ENCODE results near the gene SH3GL1.
A peak's percentile ranks its signal among the peaks of the same experiment; 100 is the strongest.

Gene SH3GL1

DNA sequence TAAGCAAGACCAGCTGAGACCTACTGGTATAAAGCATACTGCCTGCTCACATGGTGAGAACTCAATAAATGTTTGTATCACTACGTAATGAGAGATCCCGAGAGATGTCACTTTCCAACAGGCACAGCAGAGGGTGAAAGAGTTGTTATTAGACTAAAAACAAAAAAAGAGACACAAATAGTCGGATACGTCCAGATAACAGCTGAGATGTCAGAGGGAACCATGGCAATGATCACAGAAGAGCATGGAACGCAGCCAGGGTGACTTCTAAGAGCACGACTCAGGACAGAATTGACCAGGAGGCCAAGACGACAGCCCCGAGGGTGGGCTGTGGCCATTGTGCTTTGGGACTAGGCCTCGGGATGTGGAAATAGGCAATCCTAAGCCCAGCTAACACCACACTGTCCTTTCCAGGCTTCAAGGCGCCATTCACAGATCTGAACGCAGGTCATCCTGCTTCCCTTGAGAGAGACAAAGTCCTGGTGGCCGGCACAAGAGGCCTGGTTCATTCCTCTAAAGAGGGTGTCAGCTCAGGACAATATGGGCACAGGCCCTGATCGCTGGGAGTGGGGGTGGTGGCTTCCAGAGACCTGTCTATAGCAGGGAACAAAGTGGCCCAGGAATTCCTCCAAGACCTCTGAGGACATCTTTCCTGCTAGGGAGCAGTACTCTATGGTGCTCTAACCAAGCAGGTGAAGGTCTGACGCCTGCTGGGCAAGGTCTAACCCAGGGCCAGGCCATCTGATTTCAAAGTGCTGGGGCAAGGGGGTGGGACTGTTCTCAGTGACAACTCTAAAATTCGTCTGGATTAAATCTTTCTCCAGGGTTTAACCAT, 3.2 kb downstream of the SH3GL1 start:
- Histone ChIP-seq H3K9me2 (replicated peaks; ENCODE audit: insufficient read depth, low read length) (no peaks in the 10 kb centered on the region), H3K27me3 (replicated peaks; ENCODE audit: insufficient read depth, low read length) (no peaks in the 10 kb centered on the region), H3K4me2 (ENCODE audit: low read depth, low read length) (no peak overlapping the region), H2AFZ (ENCODE audit: low read length) (no peak overlapping the region), H3K4me3 (ENCODE audit: low read length) (no peak overlapping the region), H3K9me3 (replicated peaks; ENCODE audit: insufficient read depth, low read length) (no peaks in the 10 kb centered on the region), H3K9ac (ENCODE audit: low read length) (no peak overlapping the region), H3K4me1 (ENCODE audit: low read length) (peaks cover 17% of the 10 kb centered on the region), H4K20me1 (ENCODE audit: insufficient read depth, low read length) (peaks cover 13% of the 10 kb centered on the region), H3K36me3 (replicated peaks; ENCODE audit: insufficient read depth, low read length) (no peaks in the 10 kb centered on the region), H3K79me2 (ENCODE audit: low read length) (peaks cover 83% of the 10 kb centered on the region), H3F3A (ENCODE audit: insufficient read depth, low read length) (peaks cover 10% of the 10 kb centered on the region; the same call in 1 of the 2 replicates), H3K27ac (ENCODE audit: low read length) (no peak overlapping the region)
- TF ChIP-seq CTCF (IDR thresholded peaks at IDR 0.05; ENCODE audit: low read length) (no peak), EZH2phosphoT487 (IDR thresholded peaks at IDR 0.05; ENCODE audit: low read length) (no peak), EZH2 (optimal IDR thresholded peaks at IDR 0.05; ENCODE audit: low read depth, low read length) (no peak)
- DNase-seq: no peak

DNA sequence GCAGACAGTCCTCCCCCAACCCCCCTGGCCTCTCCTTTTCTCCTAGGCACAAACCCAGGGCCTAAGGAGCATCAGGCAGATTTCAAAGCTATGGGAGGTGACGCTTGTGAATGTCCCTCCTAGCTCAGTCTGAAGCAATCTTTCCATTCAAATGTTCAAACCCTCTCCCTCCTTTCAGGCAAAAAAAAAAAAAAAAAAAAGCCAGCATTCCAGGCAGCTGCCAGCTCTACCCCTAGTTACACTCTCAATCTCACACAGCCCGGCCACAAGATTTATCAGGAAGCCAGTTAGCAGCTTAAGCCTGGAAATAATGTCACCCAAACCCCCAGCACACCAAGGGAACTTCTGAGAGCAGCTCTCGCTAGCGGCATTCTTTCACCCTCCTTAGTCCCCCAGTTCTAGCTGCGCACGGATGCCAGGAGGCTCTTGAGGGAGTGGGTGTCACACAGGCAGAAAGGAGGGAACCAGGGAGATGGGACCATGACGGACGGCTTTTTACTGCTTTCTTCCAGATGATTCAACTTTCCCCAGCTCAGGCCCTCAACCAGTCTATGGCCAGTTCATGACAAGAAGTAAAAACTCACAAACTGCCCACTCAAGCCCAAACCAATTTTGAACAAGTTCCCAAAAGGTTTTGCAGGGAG, 6.3 kb downstream of the SH3GL1 start:
- peaks cover 12% of the 10 kb centered on the region for H3K4me1 ChIP-seq (ENCODE audit: low read length)
- H3K9me3 ChIP-seq (replicated peaks; ENCODE audit: insufficient read depth, low read length): no peaks in the 10 kb centered on the region
- H3K36me3 ChIP-seq (replicated peaks; ENCODE audit: insufficient read depth, low read length): no peaks in the 10 kb centered on the region
- no peaks in the 10 kb centered on the region for H3K9me2 ChIP-seq (replicated peaks; ENCODE audit: insufficient read depth, low read length)
- H3K27ac ChIP-seq (ENCODE audit: low read length): no peak overlapping the region
- peaks cover 29% of the 10 kb centered on the region for H4K20me1 ChIP-seq (ENCODE audit: insufficient read depth, low read length)
- peaks cover 99% of the 10 kb centered on the region for H3K79me2 ChIP-seq (ENCODE audit: low read length)
- no peaks in the 10 kb centered on the region for H3K27me3 ChIP-seq (replicated peaks; ENCODE audit: insufficient read depth, low read length)
- DNase-seq: no peak
- H3K4me3 ChIP-seq (ENCODE audit: low read length): no peak overlapping the region
- TF ChIP-seq CTCF (IDR thresholded peaks at IDR 0.05; ENCODE audit: low read length): no peak
- no peak for TF ChIP-seq EZH2phosphoT487 (IDR thresholded peaks at IDR 0.05; ENCODE audit: low read length)
- no peak for TF ChIP-seq EZH2 (optimal IDR thresholded peaks at IDR 0.05; ENCODE audit: low read depth, low read length)
- no peaks in the 10 kb centered on the region for H3F3A ChIP-seq (ENCODE audit: insufficient read depth, low read length)
- H3K4me2 ChIP-seq (ENCODE audit: low read depth, low read length): peak overlapping the region; percentile 40
- no peak overlapping the region for H2AFZ ChIP-seq (ENCODE audit: low read length)
- no peak overlapping the region for H3K9ac ChIP-seq (ENCODE audit: low read length)

GRCh38 chr19:4391701-4392483, 8.5 kb downstream of the SH3GL1 start:
- TF ChIP-seq EZH2phosphoT487 (IDR thresholded peaks at IDR 0.05; ENCODE audit: low read length): no peak
- TF ChIP-seq CTCF (IDR thresholded peaks at IDR 0.05; ENCODE audit: low read length): no peak
- no peak for TF ChIP-seq EZH2 (optimal IDR thresholded peaks at IDR 0.05; ENCODE audit: low read depth, low read length)
- Histone ChIP-seq H3K27ac (ENCODE audit: low read length) (no peak overlapping the region), H3F3A (ENCODE audit: insufficient read depth, low read length) (no peaks in the 10 kb centered on the region), H3K9me3 (replicated peaks; ENCODE audit: insufficient read depth, low read length) (no peaks in the 10 kb centered on the region), H3K79me2 (ENCODE audit: low read length) (peaks cover 97% of the 10 kb centered on the region), H3K9me2 (replicated peaks; ENCODE audit: insufficient read depth, low read length) (no peaks in the 10 kb centered on the region), H3K4me1 (ENCODE audit: low read length) (peaks cover 12% of the 10 kb centered on the region), H3K9ac (ENCODE audit: low read length) (no peak overlapping the region), H3K4me2 (ENCODE audit: low read depth, low read length) (no peak overlapping the region), H3K36me3 (replicated peaks; ENCODE audit: insufficient read depth, low read length) (no peaks in the 10 kb centered on the region), H2AFZ (ENCODE audit: low read length) (no peak overlapping the region), H3K4me3 (ENCODE audit: low read length) (no peak overlapping the region), H3K27me3 (replicated peaks; ENCODE audit: insufficient read depth, low read length) (no peaks in the 10 kb centered on the region), H4K20me1 (ENCODE audit: insufficient read depth, low read length) (peaks cover 25% of the 10 kb centered on the region)
- DNase-seq: no peak
